Mononuclear cell (primary cell): Measurements from ENCODE around the gene CD59. TPM values are rescaled to one million over a fixed set of nuclear protein-coding genes. Genes with fewer than 3 reads are reported as not detected.
"Not testable (repeated sequence)": the region's sequence is repeated elsewhere in the genome, so short reads cannot be mapped to it uniquely, and the experiment has no call there.

ENCODE experiments used
- H3K27me3 ChIP-seq: 2 replicates; pipeline ENCODE4 v1.6.0; 2011; ENCODE audit warnings: low read length, control low read depth; ENCODE audit not compliant: insufficient read depth
- H3K4me1 ChIP-seq: 2 replicates; pipeline ENCODE4 v1.5.1; 2011; ENCODE audit warnings: mild to moderate bottlenecking, low read length, control low read depth; ENCODE audit not compliant: insufficient read depth
- H3K4me3 ChIP-seq: 2 replicates; pipeline ENCODE4 v1.5.1; 2011; ENCODE audit warnings: mild to moderate bottlenecking, low read length, moderate library complexity
- H3K9me3 ChIP-seq: 2 replicates; pipeline ENCODE4 v1.5.1; 2011; ENCODE audit warnings: low read depth, mild to moderate bottlenecking, control low read depth, low read length
- total RNA-seq: library from RNA; depleted of rRNA; stranded (reverse); fragments of >200 nt; gene quantifications from one replicate; pipeline ENCODE4 v1.2.3, GENCODE V29; 2012

Gene CD59
- total RNA-seq, 1 donor, result 14.9 TPM

- Histone ChIP-seq H3K4me3 (no peak overlapping the region), H3K27me3 (peaks cover 13% of the 10 kb centered on the region), H3K9me3 (no peaks in the 10 kb centered on the region)
These were observed 53.8 kb downstream of the CD59 start for GRCh38 chr11:33682446-33682845.

DNA sequence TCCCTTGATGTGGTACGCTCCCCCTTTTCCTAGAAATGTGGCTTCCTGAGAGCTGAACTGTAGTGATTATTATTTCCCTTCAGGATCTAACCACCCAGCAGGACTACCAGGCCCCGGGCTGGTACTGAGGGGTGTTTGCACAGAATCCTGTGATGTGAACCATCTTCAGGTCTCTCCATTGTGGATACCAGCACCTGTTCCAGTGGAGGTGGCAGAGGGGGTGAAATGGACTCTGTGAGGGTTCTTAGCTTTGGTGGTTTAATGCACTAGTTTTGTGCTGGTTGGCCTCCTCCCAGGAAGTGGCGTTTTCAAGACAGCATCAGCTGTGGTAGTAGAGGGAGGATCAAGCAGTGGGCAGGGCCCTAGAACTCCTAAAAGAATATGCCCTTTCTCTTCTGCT lies 54.2 kb downstream of the CD59 start:
- Histone ChIP-seq H3K9me3 (no peaks in the 10 kb centered on the region), H3K4me3 (no peak overlapping the region), H3K4me1 (no peaks in the 10 kb centered on the region), H3K27me3 (peaks cover 13% of the 10 kb centered on the region)

More at GRCh38 chr11:33682446-33682845, 53.8 kb downstream of the CD59 start:
- no peaks in the 10 kb centered on the region for H3K4me1 ChIP-seq

- not testable (repeated sequence) for H3K4me1 ChIP-seq, H3K4me3 ChIP-seq, H3K9me3 ChIP-seq
- H3K27me3 ChIP-seq, result peaks cover 13% of the 10 kb centered on the region
These were observed 57.6 kb downstream of the CD59 start for GRCh38 chr11:33678616-33679015.

DNA sequence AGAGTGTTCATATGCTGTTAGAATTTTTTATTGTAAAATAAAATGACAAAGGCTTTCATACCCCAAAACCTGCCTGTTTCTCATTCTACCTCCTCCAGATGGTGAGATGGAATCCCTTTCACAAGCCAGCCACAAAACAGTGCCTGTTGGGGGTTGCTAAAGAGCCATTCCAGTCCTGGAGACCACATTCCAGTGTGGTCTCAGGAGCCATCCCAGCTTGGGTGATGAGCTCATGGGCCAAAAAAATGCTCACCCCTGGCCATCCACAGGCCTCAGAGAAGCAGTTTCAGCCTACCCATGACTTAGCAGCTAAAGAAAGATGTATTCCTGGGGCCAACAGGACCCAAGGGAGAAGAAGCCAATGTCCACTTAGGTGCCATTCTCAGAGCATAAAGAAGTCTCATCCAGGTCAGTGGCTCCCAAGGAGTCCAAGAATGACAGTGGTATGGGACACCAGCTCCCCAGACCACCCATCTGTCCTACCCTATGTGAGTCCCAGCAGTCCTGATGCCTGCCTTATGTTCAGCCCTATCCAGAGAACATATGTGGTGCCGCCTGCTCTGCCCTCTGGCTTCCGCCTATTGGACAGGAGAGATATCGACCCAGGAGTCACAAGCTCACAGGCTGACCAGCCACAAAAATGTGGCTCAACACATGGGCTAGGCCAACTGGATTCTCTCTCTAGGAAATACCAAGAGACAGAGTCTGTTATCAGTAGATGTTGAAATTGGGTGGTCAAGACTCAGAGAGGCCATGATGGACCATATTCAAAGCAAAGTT lies 62.0 kb downstream of the CD59 start:
- H3K4me3 ChIP-seq, result no peak overlapping the region
- no peaks in the 10 kb centered on the region for H3K4me1 ChIP-seq
- H3K27me3 ChIP-seq, result peaks cover 2% of the 10 kb centered on the region
- H3K9me3 ChIP-seq, result no peaks in the 10 kb centered on the region

GRCh38 chr11:33672273-33672672 lies 64.0 kb downstream of the CD59 start:
- no peaks in the 10 kb centered on the region for H3K4me1 ChIP-seq
- no peak overlapping the region for H3K4me3 ChIP-seq
- H3K9me3 ChIP-seq, result no peaks in the 10 kb centered on the region
- no peaks in the 10 kb centered on the region for H3K27me3 ChIP-seq

GRCh38 chr11:33670250-33671011 lies 65.8 kb downstream of the CD59 start:
- H3K9me3 ChIP-seq, result no peaks in the 10 kb centered on the region
- no peaks in the 10 kb centered on the region for H3K4me1 ChIP-seq
- H3K27me3 ChIP-seq, result no peaks in the 10 kb centered on the region
- H3K4me3 ChIP-seq, result no peak overlapping the region

- Histone ChIP-seq H3K4me3 (no peak overlapping the region), H3K4me1 (no peaks in the 10 kb centered on the region), H3K27me3 (no peaks in the 10 kb centered on the region), H3K9me3 (no peaks in the 10 kb centered on the region)
These were observed 66.5 kb downstream of the CD59 start for GRCh38 chr11:33669598-33670249.

GRCh38 chr11:33668951-33669596 lies 67.1 kb downstream of the CD59 start:
- no peaks in the 10 kb centered on the region for H3K9me3 ChIP-seq
- no peaks in the 10 kb centered on the region for H3K27me3 ChIP-seq
- no peak overlapping the region for H3K4me3 ChIP-seq
- H3K4me1 ChIP-seq, result no peaks in the 10 kb centered on the region

- Histone ChIP-seq H3K4me3 (no peak overlapping the region), H3K4me1 (no peaks in the 10 kb centered on the region), H3K9me3 (no peaks in the 10 kb centered on the region), H3K27me3 (no peaks in the 10 kb centered on the region)
These were observed 67.8 kb downstream of the CD59 start for GRCh38 chr11:33668468-33668825.

DNA sequence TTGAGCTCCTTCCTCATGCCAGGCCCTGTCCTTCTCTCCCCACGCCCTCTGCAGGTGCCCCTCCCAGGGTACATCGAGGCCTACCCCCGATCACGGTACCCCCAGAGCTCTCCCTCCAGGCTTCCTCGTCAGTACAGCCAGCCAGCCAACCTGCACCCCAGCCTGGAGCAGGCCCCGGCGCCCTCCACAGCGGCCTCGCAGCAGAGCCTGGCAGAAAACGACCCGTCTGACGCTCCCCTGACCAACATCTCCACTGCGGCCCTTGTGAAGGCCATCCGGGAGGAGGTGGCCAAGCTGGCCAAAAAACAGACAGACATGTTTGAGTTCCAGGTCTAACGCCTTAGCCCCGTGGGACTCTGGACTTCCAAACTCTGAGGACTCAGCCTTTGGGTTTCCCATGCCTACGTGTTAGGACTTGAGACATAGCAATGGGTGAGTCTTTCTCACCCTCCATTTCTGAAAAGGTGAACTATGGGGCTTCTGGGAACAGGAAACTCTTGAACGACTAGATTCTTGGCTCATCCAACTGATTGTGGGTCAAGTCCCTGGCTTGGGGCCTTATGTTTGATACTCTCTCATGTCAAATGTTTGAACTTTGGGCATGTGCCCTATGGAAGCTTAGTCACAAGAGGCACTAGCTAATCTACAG lies 68.3 kb downstream of the CD59 start:
- Histone ChIP-seq H3K9me3 (no peaks in the 10 kb centered on the region), H3K4me1 (no peaks in the 10 kb centered on the region), H3K4me3 (no peak overlapping the region), H3K27me3 (no peaks in the 10 kb centered on the region)

DNA sequence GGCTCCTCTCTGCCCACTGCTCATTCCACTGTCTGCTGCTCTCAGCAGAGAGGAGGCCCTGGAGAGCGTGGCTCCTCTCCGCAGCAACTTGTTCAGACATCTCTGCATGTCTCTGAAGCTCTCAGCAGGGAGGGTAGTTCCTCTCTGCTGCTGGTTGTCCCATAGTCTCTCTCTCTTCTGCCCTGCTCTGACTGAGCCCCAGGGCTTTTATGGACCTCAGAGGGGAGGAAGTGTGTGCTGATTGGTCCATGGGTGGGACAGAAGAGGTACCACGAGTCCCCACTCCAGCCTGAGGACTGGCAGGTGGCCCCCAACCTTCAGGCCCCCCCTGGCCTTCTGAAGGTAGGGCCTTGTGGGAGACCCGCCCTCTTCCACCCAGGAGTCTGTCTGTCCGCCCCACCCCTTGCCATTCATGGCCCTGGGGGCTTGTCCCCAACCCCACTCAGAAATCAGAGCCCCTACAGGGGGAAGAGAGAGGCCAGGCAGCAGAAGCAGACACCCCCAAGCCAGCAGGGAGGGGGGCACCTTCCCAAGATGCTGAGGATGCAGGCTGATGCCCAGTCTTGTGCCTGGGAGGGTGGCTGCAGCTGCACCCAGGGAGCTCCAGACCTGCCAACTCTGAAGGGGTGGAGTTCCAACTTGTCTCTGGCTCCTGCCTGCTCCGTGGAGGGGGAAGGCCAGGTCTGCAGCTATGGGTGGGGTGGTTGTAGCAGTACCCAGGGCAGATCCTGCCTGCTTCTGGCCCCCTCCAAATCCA lies 70.7 kb downstream of the CD59 start:
- no peaks in the 10 kb centered on the region for H3K9me3 ChIP-seq
- no peak overlapping the region for H3K4me3 ChIP-seq
- no peaks in the 10 kb centered on the region for H3K27me3 ChIP-seq
- H3K4me1 ChIP-seq, result no peaks in the 10 kb centered on the region

GRCh38 chr11:33664827-33665226 lies 71.4 kb downstream of the CD59 start:
- H3K4me3 ChIP-seq, result no peak overlapping the region
- H3K9me3 ChIP-seq, result no peaks in the 10 kb centered on the region
- H3K27me3 ChIP-seq, result no peaks in the 10 kb centered on the region
- no peaks in the 10 kb centered on the region for H3K4me1 ChIP-seq

GRCh38 chr11:33664166-33664565 lies 72.1 kb downstream of the CD59 start:
- H3K9me3 ChIP-seq, result no peaks in the 10 kb centered on the region
- no peak overlapping the region for H3K4me3 ChIP-seq
- no peaks in the 10 kb centered on the region for H3K4me1 ChIP-seq
- no peaks in the 10 kb centered on the region for H3K27me3 ChIP-seq

DNA sequence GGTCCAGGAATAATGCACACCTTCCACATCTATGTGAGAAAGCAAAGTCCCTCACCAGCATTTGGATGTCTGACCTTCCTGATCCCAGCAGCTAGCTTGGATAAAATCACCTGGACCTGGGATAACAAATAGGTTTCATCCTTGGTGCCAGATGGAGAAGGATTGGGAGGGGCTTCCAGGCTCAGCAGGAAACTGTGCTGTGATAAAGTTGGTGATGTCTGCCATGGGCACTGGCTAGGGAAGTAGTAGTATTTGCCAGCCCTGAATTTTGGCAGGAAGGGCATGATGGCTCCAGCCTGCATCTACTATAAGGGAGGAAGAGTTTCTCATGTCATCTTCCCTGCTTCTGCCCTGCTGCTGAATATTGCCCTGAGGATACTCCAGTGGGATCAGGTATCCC lies 73.1 kb downstream of the CD59 start:
- Histone ChIP-seq H3K9me3 (no peaks in the 10 kb centered on the region), H3K27me3 (no peaks in the 10 kb centered on the region), H3K4me1 (no peaks in the 10 kb centered on the region), H3K4me3 (no peak overlapping the region)
